PC-9 (cell line): ENCODE results near the gene APOL6.

ENCODE experiments used
- EZH2 ChIP-seq: fragments of 200-600 bp; sonication (generic); IDR thresholded peaks from 2 replicates; pipeline ENCODE4 v1.8.0; 2017; ENCODE audit warnings: antibody characterized with exemption, low read depth
- TF ChIP-seq, protein P1 (sequence below): fragments of 200-600 bp; sonication (generic); conservative IDR thresholded peaks from 2 replicates; pipeline ENCODE4 v1.6.1; 2017; ENCODE audit warnings: mixed run types, antibody characterized with exemption, mild to moderate bottlenecking, moderate library complexity

DNA sequence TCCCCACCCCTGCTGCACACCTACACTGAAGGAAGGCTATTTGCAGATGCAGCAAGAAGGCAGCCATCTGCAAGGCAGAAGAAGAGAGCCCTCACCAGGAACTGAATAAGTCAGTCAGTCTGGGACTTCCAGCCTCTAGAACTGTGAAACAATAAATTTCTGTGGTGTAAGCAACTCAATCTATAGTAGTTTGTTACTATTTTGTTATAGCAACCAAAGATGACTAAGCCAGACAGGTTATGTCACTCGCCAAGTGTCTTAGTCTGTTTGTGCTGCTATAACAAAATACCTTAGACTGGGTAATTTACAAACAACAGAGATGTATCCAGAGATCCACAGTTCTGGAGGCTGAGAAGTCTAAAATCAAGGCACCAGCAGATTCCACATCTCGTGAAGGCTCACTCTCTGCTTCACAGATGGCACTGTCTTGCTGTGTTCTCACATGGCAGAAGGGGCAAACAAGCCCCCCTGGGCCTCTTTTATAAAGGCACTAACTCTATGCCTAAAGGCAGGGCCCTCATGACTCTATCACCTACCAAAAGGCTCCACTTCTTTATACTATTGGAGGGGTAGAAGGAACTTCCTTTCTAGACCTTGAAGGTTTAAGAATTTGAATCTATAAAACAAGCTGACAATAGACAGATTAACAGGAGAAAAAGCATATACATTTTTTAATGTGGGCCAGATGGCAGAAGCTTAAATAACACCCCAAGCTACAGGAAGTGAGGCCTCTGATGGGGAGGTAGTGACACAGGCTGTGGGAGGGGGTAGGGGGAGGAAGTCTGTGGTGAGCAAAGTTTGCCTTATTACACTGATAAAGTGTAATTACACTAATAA lies 12.3 kb downstream of the APOL6 start:
- TF ChIP-seq EZH2: no peak
- TF ChIP-seq, protein P1, sequence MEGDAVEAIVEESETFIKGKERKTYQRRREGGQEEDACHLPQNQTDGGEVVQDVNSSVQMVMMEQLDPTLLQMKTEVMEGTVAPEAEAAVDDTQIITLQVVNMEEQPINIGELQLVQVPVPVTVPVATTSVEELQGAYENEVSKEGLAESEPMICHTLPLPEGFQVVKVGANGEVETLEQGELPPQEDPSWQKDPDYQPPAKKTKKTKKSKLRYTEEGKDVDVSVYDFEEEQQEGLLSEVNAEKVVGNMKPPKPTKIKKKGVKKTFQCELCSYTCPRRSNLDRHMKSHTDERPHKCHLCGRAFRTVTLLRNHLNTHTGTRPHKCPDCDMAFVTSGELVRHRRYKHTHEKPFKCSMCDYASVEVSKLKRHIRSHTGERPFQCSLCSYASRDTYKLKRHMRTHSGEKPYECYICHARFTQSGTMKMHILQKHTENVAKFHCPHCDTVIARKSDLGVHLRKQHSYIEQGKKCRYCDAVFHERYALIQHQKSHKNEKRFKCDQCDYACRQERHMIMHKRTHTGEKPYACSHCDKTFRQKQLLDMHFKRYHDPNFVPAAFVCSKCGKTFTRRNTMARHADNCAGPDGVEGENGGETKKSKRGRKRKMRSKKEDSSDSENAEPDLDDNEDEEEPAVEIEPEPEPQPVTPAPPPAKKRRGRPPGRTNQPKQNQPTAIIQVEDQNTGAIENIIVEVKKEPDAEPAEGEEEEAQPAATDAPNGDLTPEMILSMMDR: no peak
